Activated T-cell treated with anti-CD3 and anti-CD28 coated beads for 24 hours (primary cell): ENCODE measurements around the gene MICU2.

Experiments
- DNase-seq: peaks from one replicate; pipeline ENCODE4 v3.0.0-alpha.2; 2020; ENCODE audit warnings: low read depth

MICU2 gene

DNA sequence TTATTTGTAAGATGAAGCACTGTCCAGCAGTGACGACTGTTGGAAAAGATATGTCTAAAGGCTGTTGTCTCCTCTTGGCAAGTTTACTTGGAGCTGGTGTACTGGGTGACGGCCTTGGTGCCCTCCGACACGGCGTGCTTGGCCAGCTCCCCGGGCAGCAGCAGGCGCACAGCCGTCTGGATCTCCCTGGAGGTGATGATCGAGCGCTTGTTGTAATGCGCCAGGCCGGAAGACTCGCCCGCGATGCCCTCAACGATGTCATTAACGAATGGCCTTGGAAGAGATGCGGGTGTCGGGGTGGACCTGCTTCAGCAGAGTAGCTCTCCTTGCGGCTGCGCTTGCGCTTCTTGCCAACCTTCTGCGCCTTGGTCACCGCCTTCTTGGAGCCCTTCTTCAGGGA is 120.2 kb downstream of the MICU2 start:
- DNase-seq: no peak

DNA sequence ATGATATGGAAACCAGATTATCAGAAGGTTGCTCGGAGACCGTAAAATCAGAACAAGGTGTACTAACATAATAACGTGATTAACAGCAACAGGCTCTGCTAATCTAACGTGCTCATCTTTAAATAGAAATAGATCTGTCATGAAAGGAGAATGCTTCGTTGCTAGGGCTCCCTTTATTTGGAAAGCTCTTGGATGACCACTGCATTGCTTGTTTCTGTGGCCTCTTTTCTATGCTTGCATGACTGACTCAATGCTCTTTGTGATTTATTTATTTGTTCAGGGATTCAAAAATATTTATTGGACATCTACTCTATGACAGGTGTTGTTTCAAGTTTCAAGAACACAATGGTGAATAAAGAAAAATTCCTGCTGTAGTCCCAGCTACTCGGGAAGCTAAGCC is 122.6 kb downstream of the MICU2 start:
- DNase-seq: no peak

DNA sequence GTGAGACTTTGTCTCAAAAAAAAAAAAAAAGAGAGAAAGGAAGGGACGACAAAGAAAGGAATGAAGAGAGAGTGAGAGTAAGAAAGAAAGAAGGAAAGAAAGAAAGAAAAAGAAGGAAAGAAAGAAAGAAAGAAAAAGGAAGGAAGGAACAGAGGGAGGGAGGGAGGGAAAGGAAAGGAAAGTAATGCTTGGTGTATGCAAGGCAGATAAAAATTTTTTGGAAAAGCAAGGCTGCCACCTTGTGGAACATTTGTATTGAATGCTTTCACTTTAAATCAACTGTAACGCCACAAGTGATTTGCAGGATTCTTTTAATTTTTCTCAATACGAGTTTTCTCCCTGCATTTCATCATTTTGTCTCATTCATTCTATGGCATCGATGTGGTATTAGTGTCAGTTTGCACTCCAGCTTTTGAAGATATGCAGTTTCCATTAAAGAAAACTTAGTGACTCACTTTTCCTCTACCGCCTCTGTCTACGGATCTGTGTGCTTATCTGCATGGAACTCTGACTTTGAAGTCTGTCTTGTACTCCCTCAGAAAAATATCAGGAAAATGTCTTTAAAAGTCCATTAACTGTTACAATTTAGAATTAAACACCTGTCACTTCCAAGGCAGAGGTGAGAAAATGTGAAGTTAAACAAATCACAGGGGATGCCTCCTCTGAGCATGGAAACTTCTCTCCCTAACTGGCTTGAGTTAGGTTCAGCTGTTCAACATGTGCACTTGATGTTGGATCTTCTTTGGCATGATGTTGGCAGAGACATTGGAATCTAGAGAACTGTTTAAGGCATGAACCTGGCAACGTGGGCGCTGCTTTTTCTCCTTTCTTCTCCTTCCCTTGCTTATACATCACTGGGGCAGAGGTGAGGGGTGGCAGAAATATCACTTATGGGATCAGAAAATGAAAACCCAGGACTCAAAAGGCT is 124.8 kb downstream of the MICU2 start:
- peak; percentile 44 for DNase-seq

DNA sequence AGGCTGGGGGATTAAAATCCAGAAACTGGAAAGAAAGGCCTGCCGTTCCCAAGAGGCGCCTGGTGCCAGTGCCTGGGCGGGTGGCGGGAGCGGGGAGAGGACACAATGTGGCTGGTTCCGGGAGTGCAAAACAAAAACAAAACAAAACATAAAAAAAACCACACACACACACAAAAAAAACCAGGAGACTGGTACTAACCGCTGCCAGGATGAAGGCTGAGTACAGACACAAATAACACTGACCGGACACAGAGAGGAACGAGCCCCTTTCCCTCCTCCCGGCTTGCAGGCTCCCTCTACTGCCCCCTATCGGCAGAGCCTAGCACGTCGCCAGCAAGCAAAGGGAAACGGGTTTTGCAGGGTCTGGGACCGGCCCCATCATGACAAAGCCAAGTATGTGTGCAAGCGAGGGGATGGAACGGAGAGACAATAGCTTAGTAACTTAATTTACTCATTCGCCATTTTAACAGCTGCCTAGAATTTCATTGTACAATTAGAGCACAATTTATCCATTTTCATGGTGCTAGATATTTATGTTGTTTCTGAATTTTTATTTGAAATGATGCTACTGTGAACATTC is 127.0 kb downstream of the MICU2 start:
- peak; percentile 78 for DNase-seq

DNA sequence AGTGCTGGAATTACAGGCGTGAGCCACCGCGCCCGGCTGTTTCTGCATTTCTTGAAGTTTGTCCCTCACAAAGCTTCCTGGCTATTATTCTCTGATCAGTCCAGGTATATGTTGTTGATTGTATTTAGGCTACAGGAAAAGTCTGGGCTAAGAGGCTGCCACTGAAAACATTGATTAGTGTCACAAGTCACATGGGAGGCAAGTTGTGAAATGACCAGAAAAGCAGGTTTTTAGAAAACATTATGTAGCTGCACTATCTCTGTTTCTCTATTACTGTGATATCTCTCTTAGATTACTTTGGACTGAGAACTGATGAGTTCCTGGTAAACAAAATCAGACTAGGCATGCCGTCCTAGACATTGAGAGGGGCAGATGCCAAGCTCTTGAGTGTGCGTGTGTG is 128.9 kb downstream of the MICU2 start:
- no peak for DNase-seq

DNA sequence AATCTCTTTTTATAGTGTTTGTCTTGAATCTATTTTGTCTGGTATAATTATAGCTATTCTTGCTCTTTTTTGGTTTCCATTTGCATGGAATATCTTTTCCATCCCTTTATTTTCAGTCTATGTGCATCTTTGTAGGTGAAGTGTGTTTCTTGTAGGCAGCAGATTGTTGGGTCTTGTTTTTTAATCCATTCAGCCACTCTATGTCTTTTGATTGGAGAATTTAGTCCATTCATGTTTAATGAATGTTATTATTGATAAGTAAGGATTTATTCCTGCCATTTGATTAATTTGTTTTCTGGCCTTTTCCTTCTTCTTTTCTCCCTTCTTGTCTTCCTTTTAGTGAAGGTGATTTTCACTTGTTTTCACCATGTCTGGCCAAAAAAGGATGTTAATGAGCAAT is 133.2 kb downstream of the MICU2 start:
- no peak for DNase-seq

DNA sequence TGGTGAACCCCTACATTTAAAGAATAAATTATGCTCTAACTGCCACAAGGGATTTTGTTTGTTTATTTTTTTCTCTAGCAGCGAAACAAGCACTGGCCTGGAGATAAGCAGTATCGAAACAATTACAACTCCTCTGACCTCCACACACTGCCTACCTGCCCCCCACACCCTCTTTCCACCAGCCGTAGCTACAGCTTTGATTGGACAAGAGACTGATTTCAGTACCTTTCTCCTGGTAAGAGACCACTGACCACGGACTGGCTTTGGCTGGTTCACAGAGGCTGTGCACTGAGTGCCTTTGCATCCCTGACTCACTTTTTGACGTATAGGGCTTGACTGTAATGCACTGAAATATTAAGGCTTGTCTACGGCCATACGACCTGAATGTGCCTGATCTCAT is 137.4 kb downstream of the MICU2 start:
- DNase-seq: no peak

DNA sequence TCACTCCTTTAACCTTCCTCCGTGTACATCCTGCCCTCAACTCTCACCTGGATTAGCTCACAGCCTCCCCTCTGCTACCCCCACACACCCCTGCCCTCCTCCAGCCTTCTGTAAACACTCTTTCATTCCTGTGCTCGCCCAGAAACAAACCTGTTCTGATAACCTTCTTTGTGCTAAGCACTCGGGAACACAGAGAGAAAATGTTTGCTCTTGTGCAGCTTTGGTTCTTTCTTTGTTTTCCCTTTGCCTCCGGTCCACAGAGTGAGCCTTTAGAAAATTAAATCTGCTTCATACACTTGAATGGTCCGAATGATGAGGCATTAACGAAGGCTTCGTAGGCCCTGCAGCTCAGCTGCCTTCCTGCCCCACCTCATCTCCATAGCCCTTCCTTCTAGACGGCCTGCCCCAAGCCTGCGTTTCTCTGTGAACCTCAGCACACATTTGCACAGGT is 138.2 kb downstream of the MICU2 start:
- DNase-seq: no peak

DNA sequence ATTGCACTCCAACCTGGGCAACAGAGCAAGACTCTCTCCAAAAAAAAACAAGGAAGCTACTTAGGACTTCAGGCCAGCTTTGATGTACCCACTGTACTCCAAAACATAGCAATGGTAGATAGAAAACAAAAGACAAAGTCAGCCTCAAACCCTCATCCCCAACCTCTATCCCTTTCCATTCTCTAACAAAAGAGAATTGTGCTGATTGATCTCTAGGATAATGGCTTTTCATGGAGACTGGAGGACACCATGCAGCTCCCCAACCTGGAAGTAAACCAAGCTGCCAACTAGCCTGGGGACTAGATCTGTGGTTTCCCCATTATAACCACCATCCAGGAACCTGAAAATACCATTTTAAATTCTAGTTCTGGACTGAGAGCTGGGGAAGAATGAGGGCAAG is 140.5 kb downstream of the MICU2 start:
- DNase-seq: no peak

DNA sequence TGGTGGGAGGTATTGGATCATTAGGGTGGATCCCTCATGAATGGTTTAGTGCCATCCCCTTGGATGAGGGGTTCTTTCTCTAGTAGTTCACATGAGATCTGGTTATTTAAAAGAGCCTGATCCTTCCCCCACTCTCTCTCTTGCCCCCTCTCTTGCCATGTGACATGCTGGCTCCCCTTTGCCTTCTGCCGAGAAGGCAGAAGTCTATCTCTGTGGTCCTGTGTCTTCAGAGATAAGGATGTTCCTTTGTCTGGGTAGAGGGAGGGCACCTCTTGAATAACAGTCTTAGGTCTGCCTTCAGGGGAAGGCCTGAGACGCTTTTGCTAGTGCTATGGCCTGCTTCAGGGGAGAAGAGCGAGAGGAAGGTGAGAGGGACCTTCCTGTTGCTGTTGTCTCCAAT is 142.8 kb downstream of the MICU2 start:
- no peak for DNase-seq

DNA sequence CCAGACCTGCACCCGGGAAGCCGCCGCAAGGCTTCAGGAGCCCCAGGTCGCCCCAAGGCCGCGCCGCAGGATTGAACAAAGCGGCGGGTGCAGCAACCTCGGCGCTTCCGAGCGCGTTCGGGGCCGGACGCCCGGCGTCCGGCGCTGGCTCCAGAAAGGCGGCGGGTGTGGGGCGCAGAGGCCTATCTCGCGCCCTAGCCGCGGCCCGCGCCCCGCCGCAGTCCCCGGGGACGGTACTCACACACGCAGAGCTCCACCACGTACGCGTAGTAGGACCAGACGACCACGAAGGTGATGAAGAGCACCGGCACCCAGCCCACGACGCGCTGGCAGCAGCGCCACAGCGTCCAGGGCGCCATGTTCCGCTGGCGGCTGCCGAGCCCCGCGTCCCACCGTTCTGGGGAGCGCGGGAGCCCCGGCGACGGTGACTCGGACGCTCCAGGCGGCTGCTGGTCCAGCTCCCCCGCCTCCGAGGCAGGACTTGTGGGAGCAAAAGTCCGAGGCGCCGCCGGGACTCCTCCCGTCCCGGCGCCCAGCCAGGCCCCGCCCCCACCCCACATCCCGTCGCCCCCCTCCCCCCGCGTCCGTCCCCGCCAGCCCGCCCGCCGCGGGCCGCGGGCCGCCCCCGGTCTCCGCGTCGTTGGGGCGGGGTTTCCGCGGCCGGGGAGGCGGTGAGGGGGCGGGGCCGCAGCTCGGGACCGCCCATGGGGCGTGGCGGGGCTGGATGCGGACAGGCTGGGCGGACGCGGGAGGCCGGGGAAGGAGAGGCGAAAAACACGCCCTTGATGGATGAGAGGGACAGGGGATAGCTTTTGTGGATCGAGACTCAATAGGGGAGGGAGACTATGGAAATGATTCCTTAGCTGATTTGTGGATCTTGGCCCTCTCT is 144.9 kb downstream of the MICU2 start, which contains the start of gene ZDHHC20:
Gene ZDHHC20, minus strand, starts transcription at position 491 of the 889 bp plus-strand sequence. Its CDS starts 132 bp downstream, at position 359.
- DNase-seq: peak; percentile 89

DNA sequence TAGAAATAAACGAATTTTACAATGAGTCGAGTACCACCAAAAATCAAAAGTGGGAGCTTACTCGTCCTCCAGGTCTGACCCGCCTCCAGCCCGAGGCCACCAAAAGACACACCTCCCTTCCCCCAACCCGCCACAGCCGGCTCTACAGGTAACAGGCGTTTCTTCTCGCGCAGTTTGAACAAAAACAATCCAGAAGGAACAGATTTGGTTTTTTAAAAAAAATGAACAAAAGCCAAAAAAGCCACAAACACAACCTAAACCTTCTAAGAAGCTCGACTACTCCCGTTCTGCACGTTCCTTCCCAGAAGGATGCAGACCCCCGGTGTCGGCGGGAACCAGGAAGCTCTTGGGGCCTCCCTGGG is 145.5 kb downstream of the MICU2 start:
- peak; percentile 27 for DNase-seq

DNA sequence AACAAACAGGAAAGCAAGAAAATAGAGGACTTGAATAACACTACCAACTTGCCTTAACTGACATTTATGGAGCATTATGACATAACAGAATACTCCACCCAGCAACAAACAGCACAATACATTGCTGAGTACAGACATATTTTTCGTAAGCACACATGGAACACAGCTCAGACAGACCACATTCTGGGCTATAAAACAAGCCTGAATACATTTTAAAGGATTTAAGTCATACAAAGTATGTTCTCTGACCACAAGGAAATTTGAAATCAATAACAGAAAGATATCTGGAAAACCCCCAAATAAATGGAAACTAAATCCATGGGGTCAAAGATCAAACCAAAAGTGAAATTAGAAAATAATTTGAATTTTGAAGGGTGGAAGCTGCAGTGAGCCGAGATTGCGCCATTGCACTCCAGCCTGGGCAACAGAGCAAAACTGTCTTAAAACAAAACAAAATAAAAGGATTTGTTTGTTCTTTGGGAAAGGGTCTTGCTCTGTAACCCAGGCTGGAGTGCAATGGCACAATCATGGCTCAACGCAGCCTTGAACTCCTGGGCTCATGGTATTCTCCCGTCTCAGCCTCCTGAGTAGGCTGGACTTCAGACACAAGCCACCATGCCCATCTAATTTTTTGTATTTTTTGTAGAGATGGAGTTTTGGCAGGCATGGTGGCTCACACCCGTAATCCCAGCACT is 150.4 kb downstream of the MICU2 start:
- no peak for DNase-seq

DNA sequence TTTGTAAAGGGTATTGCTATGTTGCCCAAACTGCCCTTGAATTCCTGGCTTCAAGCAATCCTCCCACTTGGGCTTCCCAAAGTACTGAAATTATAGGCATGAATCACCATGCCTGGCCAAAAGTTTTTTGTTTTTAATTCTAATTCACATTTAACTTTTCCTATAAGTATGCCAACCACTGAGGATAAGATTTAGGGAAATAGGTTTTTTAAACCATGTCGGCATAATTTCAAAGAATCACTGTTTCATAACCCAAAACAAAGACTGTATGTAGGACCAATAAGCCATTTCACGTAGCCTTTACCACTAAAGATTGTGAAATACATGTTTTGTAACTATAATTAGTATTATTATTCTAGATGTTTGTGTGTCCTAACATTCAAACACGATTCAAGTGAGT is 153.0 kb downstream of the MICU2 start:
- no peak for DNase-seq

DNA sequence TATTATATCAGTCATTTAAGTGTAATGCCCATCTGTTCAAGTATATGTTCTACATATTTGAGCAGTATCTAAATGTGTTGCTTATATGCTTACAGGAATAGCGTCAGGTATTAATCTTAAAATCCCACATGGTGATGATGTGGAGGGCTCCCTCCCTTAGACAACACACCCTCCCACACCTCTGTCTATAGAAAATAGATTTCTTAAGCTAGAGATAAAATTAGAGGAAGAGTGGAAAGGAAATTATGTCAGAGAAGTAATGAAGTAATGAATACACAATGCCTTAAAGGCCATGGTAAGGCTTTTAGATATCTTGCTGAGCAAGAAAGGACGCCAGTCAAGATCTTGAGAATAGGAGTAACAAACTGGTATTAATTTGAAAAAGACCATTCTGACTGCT is 157.3 kb downstream of the MICU2 start:
- no peak for DNase-seq

DNA sequence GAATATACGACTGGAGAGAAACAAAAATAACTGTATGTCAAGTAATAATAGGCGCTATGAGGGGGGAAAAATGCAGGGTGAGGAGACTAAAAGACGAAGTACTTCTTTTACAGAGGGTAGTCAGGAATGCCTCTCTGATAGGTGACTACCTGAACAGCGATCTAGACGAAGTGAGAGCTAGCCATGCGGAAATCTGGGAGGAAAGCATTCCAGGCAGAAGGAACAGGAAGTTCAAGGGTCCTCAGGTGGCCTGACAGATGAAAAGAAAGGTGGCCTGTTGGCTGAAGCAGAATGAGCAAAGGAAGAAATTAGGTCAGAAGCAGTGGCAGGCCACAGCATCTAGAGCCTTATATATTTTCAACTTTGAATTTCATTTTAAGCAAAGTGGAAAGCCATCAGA is 158.2 kb downstream of the MICU2 start:
- DNase-seq: no peak

DNA sequence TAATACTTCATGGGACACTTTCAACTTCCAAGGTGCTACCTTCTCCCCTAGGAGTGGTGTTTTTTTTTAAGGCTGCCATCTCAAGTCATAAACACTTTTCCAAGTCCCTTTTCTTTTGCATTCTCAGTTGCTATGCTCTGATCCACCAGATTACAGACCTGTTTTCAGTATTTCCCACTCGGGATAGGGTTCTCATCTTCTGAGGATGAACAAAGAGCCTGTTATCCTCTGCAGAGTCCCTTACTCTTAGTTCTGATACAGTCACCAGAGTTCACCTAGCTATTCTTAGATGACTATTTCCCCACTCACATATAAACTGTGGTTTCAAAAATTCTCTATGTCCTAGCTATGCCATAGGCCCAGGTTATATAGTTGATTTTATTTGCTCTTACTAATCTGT is 160.8 kb downstream of the MICU2 start:
- DNase-seq: no peak
